HG02981 (cell line): ENCODE results near the gene MIXL1.
"Not testable (repeated sequence)": the region's sequence is repeated elsewhere in the genome, so short reads cannot be mapped to it uniquely, and the experiment has no call there.

Experiments used
- ATAC-seq: cut with Tn5 transposase; IDR thresholded peaks from one replicate; pipeline ENCODE4 v1.9.1; 2021; ENCODE audit warnings: mild to moderate bottlenecking, moderate library complexity; ENCODE audit not compliant: unreplicated experiment

Gene MIXL1

GRCh38 chr1:226223157-226223785 lies at the start of gene MIXL1:
Gene MIXL1, plus strand, starts transcription at chr1:226223664. Its CDS starts 18 bp downstream, at chr1:226223682.
- ATAC-seq, result peak; percentile 38

- no peak for ATAC-seq
Measured at GRCh38 chr1:226176870-226177269, 46.6 kb upstream of the MIXL1 start.

- ATAC-seq, result no peak
Measured at GRCh38 chr1:226181996-226182714, 41.3 kb upstream of the MIXL1 start.

- ATAC-seq, result no peak
Measured at GRCh38 chr1:226185141-226186036, 38.1 kb upstream of the MIXL1 start.

GRCh38 chr1:226186124-226187018 lies 37.1 kb upstream of the MIXL1 start, which contains the start of gene ACBD3:
Gene ACBD3, minus strand, starts transcription at chr1:226186741. Its CDS starts 66 bp downstream, at chr1:226186675.
- ATAC-seq, result peak; percentile 94

GRCh38 chr1:226187019-226187322 lies 36.5 kb upstream of the MIXL1 start:
- ATAC-seq, result no peak

- no peak for ATAC-seq
Measured at GRCh38 chr1:226187380-226187779, 36.1 kb upstream of the MIXL1 start.

GRCh38 chr1:226195144-226195543 lies 28.3 kb upstream of the MIXL1 start:
- no peak for ATAC-seq

- no peak for ATAC-seq
Measured at GRCh38 chr1:226199971-226200370, 23.5 kb upstream of the MIXL1 start.

GRCh38 chr1:226201029-226201593 lies 22.4 kb upstream of the MIXL1 start:
- no peak for ATAC-seq

GRCh38 chr1:226202246-226202645 lies 21.2 kb upstream of the MIXL1 start:
- no peak for ATAC-seq

GRCh38 chr1:226202666-226203065 lies 20.8 kb upstream of the MIXL1 start:
- ATAC-seq, result not testable (repeated sequence)

GRCh38 chr1:226203240-226203639 lies 20.2 kb upstream of the MIXL1 start:
- ATAC-seq, result no peak

GRCh38 chr1:226203655-226204054 lies 19.8 kb upstream of the MIXL1 start:
- no peak for ATAC-seq

- no peak for ATAC-seq
Measured at GRCh38 chr1:226204198-226204597, 19.3 kb upstream of the MIXL1 start.

GRCh38 chr1:226207048-226207447 lies 16.4 kb upstream of the MIXL1 start:
- no peak for ATAC-seq

GRCh38 chr1:226209307-226210059 lies 14.0 kb upstream of the MIXL1 start:
- no peak for ATAC-seq

GRCh38 chr1:226210571-226211176 lies 12.8 kb upstream of the MIXL1 start:
- no peak for ATAC-seq

GRCh38 chr1:226211181-226211821 lies 12.2 kb upstream of the MIXL1 start:
- no peak for ATAC-seq
